ENCODE data around the gene RPL15. TPM values are rescaled to one million over a fixed set of nuclear protein-coding genes. Genes with fewer than 3 reads are reported as not detected.
A peak's percentile ranks its signal among the peaks of the same experiment; 100 is the strongest.
"Not testable (repeated sequence)": the region's sequence is repeated elsewhere in the genome, so short reads cannot be mapped to it uniquely, and the experiment has no call there.

RPL15 gene
- total RNA-seq, 1 experiment from 2014 or later, result 1,600 TPM

DNA sequence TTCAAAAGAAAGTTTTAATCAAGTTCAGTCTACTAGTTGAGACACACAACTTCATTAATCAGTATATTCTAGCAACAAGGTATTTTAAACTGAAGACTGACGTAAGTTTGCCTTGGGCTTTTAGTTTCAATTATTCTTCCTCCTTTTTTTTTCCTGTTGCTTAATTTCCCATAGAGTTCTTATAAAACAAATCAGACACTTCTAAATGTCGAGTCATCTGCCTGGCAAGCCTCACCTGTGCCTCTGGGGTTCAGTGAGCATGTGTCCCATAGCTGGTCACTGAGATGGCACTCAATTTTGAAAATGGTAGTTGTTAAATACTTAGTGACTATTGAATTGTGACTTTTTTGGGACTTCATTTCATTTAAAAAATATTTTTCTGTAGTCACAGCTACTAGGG is 27.5 kb upstream of the RPL15 start:
- DNase-seq (ENCODE audit: low read depth), result no peak

DNA sequence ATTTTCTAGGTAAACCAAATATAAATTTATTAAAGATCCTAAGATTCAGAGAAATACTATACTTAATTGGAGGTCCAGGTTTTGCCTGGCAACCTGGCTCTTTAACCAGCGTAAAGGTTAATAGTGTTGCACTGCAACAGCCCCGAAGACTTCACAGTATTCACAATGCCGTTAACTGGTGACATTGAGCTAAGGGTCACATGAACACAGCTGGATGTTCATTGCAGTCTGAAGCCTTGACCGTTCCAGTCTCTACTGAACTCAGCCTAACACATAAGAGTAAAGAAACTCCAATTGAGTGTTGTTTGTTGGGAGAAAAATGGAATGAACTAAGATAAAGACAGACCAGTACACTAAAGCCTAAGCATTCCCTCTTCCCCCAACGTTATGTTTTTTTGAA is 27.0 kb upstream of the RPL15 start:
- DNase-seq (ENCODE audit: low read depth), result no peak

DNA sequence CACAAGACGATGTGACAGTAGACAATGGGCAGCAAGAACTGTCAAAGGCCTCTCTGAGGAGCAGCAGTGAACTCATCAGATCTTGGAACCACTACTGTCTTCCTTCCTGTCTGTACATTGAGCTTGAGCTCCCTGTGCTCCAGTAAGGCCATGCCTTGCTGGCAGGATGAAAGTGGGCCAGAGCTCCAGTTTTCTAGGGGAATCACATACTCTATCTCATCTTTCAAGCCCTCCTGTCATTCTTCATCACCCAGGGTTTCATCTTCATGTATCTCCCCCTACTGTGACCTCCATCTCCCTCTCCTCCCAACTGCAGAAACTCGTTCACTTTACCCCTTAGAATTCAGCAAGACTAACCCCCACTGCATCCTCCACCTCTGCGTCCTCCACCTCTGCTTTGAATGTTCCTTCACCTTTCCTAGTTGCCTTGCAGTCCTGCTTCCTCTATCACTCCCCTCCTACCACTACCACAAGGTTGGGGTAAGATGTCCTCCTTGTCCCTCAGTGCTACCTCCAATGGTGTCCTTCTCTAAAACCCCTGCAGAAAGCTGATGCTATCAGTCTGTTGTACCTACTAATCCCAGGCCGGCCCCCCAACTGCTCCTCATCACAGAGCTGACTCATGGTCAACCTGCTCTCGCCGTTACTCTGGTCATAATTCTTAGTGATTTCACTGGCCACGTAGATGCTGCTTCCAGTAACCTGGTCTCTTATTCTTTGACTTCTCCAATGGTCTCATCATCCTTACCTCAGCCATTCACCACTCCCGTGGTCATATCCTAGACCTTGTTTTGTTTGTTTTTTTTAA is 22.5 kb upstream of the RPL15 start:
- DNase-seq (ENCODE audit: low read depth), result no peak

DNA sequence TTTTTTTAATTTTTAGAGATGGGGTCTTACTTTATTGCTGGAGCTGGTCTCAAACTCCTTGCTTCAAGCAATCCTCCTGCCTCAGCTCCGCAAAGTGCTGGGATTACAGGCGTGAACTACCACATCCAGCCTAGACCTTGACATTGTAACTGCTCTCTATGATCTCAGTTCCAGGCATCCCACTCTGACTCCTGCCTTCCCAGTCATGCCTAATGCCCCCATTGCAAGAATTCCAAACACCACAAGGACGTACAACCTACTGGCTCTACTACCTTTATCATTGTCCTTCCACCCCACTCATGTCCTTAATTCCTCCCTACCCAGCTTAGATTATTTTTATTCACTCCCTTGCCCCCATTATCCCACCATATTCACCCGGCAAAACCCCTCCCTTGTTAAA is 21.8 kb upstream of the RPL15 start:
- no peak for DNase-seq (ENCODE audit: low read depth)

DNA sequence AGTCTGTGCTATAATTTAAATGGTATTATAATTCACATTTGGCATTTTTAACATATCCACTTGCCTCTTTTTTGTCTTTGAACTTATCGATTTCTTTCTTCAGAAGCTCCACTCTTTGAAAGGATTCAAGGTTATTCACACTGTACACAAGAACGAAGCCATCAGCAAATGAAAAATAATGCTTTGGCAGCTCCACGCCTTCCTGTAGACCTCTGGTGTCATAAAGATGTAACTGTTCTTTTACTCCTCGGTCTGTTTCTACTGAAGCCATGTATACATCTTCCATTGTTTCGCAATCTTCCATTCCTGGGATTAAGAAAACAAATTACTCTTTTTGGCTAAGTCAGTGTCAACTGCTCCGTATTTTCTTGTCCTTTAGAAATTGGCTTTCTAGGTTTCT is 16.2 kb upstream of the RPL15 start:
- DNase-seq (ENCODE audit: low read depth), result no peak

DNA sequence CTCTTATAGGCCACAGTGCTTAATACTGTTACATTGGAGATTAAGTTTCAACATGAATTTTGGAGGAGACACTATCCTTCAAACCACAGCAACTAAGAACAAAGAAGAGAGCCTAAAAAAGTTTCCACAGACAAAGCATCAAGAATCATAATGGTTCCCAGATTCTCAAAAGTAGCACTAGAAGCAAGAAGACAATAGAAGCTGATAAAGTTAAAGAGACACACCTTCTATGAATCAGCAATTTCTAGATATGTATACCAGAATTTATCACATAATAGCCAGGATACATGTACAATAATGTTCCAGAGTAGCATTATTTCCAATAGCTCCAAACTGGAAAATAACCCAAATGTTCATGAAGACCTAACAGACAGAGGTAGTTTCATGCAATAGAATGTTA is 12.4 kb upstream of the RPL15 start:
- no peak for DNase-seq (ENCODE audit: low read depth)

DNA sequence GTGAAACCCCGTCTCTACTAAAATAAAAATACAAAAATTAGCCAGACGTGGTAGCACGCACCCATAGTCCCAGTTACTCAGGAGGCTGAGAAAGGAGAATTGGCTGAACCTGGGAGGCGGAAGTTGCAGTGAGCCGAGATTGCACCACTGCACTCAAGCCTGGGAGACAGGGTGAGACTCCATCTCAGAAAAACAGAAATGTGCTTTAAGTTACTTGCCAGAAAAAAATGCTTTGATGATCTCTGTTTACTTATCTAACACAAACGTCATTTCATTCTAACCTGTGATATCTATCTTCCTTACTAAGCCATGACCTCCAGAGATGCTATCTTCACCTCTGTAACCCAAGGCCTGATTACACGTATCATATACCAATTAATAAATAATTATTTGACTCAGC is 7.6 kb upstream of the RPL15 start:
- no peak for DNase-seq (ENCODE audit: low read depth)

DNA sequence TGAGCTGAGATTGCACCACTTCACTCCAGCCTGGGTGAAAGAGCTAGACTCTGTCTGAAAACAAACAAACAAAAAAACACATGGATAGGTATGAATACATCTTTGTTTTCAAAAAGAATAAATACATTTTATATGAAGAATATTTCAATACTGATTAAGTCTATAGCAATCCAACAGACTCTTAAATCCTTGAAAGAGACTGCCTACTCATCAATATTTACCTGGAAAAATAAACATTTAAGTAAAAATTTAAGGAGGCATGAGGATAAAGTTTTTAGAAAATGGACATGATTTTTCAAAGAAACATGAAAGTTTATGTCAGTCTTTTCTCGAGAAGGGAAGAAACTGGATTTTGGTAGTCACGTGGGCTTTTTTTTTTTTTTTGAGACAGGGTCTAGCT is 5.5 kb upstream of the RPL15 start:
- DNase-seq (ENCODE audit: low read depth), result no peak

DNA sequence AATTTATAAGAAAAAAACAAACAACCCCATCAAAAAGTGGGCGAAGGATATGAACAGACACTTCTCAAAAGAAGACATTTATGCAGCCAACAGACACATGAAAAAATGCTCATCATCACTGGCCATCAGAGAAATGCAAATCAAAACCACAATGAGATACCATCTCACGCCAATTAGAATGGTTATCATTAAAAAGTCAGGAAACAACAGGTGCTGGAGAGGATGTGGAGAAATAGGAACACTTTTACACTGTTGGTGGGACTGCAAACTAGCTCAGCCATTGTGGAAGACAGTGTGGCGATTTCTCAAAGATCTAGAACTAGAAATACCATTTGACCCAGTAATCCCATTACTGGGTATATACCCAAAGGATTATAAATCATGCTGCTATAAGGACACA is 4.6 kb upstream of the RPL15 start:
- not testable (repeated sequence) for DNase-seq (ENCODE audit: low read depth)

DNA sequence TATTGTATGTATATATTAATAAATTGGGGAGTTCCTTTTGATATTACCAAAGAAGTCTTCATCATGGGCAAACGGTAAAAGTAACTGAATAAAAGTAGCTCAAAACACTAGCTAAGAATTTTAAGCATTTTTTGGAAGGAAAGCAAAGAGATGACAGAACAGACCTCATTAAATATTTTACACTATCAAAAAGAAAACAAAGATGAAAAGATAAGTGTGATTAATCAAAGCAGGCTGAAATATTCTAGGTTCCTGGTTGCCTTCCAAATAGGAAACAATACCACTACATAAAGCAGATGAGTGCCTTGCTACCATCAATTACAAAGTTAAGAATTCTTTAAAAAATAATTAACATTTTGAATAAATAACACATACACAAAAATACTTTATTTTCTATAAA is 3.8 kb upstream of the RPL15 start:
- no peak for DNase-seq (ENCODE audit: low read depth)

DNA sequence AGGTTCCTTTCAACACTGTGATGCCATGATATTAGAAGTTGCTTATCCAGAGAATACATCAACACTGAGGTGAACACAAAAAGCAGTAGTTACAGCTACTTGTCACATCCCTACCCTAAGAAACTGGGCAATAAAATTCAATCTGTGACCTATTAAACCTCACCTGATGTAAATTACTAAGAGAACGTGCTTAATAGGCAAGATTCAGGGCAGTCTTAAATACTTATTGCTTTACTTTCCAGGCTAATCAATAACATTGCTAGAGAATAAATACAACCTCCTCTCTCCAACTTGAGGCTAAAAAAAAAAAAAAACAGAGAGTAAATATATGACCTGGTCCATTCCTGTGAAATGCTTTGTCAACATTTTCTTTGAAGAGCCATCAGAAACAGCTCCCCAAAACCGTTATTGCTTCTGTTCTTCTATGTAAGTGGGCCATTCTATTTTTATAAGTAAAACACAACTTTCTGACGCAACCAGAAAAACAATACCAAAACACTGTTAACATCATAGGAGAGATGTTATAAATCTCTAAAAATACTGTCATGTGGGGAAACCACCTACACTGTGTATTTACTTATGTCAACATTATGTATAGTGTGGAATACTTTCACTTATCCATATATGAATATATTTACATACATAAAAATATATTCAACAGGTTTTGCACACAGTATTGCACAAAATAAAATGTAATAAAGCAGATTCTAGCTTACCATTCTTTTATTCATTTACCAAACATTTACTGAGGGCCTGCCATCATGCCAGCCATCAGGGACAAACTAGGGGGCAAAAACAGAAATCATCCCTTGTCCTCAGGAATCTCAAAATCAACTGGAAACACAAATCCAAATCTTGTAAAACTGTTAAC is 2.8 kb upstream of the RPL15 start:
- DNase-seq (ENCODE audit: low read depth), result no peak

DNA sequence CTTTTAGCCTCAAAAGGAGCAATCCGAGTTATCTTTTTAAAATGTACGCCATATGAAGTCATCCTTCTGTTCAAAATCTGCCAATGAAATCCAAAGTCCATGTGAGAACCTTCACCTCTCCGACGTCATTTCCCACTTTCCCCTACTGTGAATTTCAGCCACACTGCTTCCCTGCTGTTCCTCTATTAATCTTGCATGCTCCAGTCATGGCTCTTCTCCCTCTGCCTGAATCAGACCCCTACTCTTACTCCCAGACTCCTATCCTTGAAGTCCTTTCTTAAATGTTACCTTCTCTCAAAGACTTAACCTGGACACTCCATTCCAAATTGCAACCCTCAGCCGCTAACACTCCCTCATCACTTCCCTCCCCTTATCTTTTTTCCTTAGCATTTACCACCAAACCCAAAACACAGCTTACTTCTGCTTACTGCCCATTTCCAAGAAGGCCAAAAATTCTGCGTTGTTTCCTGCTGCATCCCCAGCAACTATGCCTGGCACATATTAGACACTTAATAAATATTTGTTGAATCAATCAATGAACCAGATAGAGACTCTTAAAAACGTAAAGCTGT is 1.3 kb upstream of the RPL15 start:
- no peak for DNase-seq (ENCODE audit: low read depth)

DNA sequence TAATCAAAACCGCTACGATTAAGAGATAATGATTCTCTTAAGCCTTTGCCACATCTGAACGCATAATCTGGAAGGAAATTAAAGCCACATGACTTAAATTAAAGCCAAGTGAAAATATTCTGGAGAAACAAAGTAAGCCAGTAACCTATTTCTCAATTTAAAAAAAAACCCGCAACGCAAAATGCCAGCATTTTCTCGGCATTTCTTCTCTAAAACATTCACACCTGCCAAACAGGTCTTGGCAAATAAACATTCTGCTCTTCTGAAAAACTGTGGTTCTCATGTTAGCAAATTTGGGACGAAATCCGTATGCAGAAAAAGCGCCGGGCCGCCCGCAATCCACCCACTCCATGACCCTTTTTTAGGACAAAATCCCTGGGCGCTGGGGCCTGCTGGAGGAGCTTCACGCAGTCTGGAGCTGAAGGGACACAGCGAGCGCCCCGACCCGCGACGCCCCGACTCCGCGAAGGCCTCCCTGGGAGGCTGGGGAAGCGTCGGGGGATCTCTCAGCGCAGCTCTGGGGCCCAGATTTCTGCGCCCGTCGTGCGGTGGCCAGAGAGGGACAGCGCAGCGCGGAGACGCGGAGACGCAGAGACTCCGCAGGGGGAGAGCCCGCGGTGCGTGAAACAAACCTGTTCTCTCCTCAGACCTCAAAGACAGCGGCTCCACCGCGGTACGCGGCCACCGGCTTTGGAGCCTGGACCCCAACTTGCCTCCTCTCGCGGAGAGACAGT is 613 bp upstream of the RPL15 start:
- no peak for DNase-seq (ENCODE audit: low read depth)

DNA sequence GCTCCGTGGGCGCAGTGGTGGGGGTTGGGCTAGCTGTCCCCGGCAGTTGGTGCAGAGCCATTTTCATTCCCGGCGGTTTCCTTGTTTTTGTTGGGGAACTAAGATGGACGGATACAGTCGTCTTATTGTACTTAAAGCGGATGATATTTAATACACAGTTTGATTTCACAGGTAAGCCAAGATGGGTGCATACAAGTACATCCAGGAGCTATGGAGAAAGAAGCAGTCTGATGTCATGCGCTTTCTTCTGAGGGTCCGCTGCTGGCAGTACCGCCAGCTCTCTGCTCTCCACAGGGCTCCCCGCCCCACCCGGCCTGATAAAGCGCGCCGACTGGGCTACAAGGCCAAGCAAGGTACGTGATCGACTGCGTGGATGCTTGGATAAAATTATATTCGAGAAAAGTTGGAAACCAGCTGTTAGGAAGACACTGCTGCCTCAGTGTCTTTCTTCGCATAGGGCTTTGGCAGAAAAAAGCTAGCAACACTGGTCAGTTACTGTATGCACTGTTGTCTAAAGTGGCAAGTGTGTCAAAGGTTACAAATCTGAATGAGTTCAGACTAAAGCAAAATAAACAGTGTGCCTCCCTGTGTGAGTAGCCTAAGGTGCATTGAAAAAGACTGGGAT is 859 bp downstream of the RPL15 start:
- peak; percentile 44 for DNase-seq (ENCODE audit: low read depth)

DNA sequence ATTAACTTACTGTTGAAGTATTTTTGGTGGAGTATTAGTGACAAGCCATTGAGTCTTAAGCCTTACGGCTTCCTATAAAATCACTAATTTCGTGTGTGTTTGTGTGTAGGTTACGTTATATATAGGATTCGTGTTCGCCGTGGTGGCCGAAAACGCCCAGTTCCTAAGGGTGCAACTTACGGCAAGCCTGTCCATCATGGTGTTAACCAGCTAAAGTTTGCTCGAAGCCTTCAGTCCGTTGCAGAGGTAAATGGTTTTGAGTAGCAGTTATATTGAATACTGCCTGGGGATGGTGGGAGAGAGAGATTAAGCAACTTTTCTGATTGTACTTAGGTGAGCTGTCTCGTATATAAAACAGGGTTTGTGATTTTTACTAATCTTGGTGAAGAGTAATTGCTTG is 1.4 kb downstream of the RPL15 start:
- not testable (repeated sequence) for DNase-seq (ENCODE audit: low read depth)

DNA sequence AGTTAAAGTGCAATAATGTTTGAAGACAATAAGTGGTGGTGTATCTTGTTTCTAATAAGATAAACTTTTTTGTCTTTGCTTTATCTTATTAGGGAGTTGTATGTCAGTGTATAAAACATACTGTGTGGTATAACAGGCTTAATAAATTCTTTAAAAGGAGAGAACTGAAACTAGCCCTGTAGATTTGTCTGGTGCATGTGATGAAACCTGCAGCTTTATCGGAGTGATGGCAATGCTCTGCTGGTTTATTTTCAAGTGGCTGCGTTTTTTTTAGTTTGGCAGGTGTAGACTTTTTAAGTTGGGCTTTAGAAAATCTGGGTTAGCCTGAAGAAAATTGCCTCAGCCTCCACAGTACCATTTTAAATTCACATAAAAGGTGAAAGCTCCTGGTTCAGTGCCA is 2.7 kb downstream of the RPL15 start:
- DNase-seq (ENCODE audit: low read depth), result no peak

DNA sequence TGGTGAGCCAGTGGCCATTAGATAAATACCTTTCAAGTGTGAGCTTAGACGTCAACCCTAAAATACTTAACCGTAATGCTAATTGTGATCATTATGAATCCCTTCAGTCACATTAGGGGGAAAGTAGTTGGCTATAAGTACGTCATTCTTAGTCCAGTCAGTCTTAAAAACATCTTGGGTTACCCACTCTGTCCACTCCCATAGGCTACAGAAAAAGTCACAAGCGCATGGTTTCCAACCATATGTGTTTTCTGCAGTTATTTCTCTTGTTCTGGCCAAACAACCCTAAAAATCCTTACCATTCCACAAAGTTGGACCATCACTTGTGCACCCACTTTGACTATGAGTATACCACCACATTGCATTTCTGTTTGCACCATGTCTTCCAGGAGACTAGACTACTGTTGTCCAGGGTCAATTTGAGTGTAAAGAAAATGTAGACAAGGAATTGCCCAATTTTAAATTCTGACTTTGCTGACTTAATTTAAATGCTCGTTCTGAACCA is 3.3 kb downstream of the RPL15 start:
- no peak for DNase-seq (ENCODE audit: low read depth)

DNA sequence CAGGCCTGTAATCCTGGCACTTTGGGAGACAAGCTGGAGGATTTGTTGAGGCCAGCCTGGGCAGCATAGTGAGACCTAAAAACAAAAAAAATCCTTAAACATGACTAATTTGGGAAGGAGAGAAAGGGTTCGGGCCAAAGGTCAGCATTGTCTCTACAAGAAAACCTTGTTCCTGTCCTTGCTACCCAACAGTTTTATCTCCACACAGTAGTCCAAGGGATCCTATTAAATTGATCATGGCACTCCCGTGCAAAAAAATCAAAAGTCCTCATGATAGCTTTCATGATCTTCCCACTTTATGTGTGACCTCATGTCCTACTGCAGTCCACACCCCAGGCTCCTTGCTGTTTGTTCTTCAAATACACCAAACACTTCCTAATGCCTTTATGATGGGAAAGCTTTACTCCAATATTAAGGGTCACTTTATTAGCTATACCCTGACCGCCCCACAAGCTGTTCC is 4.2 kb downstream of the RPL15 start:
- peak; percentile 14 for DNase-seq (ENCODE audit: low read depth)

DNA sequence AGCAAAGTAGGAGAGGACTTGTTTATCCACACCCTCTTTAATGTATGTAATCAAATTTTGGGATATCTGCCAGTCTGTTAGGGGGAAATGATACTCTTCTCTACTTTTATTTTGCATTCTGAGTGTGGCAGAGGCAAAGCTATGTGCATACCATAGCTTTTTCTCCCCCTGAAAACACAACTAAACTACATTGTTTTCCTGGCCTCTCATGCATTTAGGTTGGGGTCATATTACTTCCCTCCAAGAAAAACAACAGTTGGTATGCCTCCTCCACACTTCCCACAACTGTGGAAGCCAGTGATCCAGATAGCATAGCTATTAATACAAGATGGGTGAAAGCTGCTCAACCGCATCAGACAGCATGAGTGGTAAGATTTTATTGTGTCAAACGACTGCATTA is 6.9 kb downstream of the RPL15 start:
- DNase-seq (ENCODE audit: low read depth), result no peak

DNA sequence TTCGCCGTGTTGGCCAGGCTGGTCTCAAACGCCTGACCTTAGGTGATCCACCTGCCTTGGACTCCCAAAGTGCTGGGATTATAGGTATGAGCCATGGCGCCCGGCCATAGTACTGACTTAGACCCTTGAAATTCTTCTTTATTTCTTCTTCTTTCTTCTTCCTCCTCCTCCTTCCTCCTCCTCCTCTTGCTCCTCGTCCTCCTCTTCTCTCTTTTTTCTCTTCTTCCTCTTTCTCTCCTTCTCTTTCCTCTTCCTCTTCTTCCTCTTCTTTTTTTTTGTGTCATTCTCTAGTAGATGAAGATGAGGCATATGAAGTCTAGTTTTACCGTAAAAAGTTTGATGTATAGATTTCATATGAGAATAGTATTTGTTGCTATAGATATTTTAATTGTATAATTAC is 9.3 kb downstream of the RPL15 start:
- no peak for DNase-seq (ENCODE audit: low read depth)

DNA sequence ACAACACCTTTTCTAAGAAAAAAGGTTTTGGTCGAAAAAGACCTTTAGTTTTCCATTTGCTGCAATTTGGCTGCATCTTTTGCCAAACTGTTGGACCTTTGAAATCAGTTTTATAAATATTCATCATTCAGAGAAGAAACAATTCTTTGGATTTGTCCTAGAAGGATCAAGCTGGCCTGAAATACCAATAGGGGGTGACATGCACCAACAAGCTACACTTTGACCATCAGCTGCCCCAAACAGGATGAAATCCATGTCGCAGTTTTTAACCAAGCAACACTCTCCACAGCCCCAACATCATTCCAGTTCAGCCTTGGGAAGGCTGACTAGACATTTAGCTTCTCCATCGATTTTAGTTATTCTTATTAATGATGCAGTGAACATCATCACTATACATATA is 9.8 kb downstream of the RPL15 start:
- no peak for DNase-seq (ENCODE audit: low read depth)

Measured in M059J (cell line).